Activated naive CD8-positive, alpha-beta T cell treated with anti-CD3 and anti-CD28 coated beads, Interleukin-2, amount 50 U/mL, for 24 hours (primary cell): Measurements from ENCODE around the gene PLA2G2A.
"Not testable (repeated sequence)": the region's sequence is repeated elsewhere in the genome, so short reads cannot be mapped to it uniquely, and the experiment has no call there.

Experiments used
- ATAC-seq: fragments of 150-1000 bp; cut with Tn5 transposase; one replicate; pipeline ENCODE4 v1.10.0; 2021
- DNase-seq: peaks from one replicate; pipeline ENCODE4 v3.0.0; 2021
- H3K27ac Mint-ChIP-seq: one replicate; pipeline ENCODE4 v1.8.0; 2021; ENCODE audit warnings: mild to moderate bottlenecking, mixed read lengths
- H3K27me3 Mint-ChIP-seq: one replicate; pipeline ENCODE4 v1.8.0; 2021; ENCODE audit warnings: mixed read lengths
- H3K36me3 Mint-ChIP-seq: one replicate; pipeline ENCODE4 v1.8.0; 2021; ENCODE audit warnings: low read depth, mixed read lengths
- H3K4me1 Mint-ChIP-seq: one replicate; pipeline ENCODE4 v1.8.0; 2021; ENCODE audit warnings: mixed read lengths
- H3K4me3 Mint-ChIP-seq: one replicate; pipeline ENCODE4 v1.8.0; 2021; ENCODE audit warnings: mild to moderate bottlenecking, moderate library complexity, mixed read lengths
- H3K9me3 Mint-ChIP-seq: one replicate; pipeline ENCODE4 v1.8.0; 2021; ENCODE audit warnings: mixed read lengths

PLA2G2A gene

GRCh38 chr1:19979494-19979977 is at the start of gene PLA2G2A:
TSS of gene PLA2G2A (minus strand) at chr1:19979618. CDS start at chr1:19978773, 845 bp downstream.
- ATAC-seq, result no peak
- Mint-ChIP-seq H3K4me1 (no peaks in the 10 kb centered on the region), H3K27me3 (peaks cover 20% of the 10 kb centered on the region), H3K9me3 (no peaks in the 10 kb centered on the region), H3K4me3 (no peak within 1 kb of the TSS), H3K27ac (peak within 1 kb of the TSS; percentile 6), H3K36me3 (no peaks in the 10 kb centered on the region)
- no peak for DNase-seq

GRCh38 chr1:20028726-20029125 is 49.3 kb upstream of the PLA2G2A start:
- H3K36me3 Mint-ChIP-seq, result no peaks in the 10 kb centered on the region
- H3K27ac Mint-ChIP-seq, result no peak overlapping the region
- H3K27me3 Mint-ChIP-seq, result peaks cover 52% of the 10 kb centered on the region
- H3K4me1 Mint-ChIP-seq, result no peaks in the 10 kb centered on the region
- peaks cover 3% of the 10 kb centered on the region for H3K9me3 Mint-ChIP-seq
- DNase-seq (no peak), ATAC-seq (no peak)
- no peak overlapping the region for H3K4me3 Mint-ChIP-seq

GRCh38 chr1:20028125-20028524 is 48.7 kb upstream of the PLA2G2A start:
- Mint-ChIP-seq H3K36me3 (no peaks in the 10 kb centered on the region), H3K4me3 (no peak overlapping the region), H3K9me3 (peaks cover 3% of the 10 kb centered on the region), H3K4me1 (no peaks in the 10 kb centered on the region), H3K27me3 (peaks cover 49% of the 10 kb centered on the region), H3K27ac (no peak overlapping the region)
- ATAC-seq (no peak), DNase-seq (no peak)

GRCh38 chr1:20017741-20018140 is 38.3 kb upstream of the PLA2G2A start:
- ATAC-seq, result no peak
- Mint-ChIP-seq H3K36me3 (peaks cover 3% of the 10 kb centered on the region), H3K4me1 (no peaks in the 10 kb centered on the region), H3K27ac (no peak overlapping the region), H3K4me3 (no peak overlapping the region), H3K9me3 (peaks cover 16% of the 10 kb centered on the region), H3K27me3 (peaks cover 34% of the 10 kb centered on the region)
- DNase-seq, result no peak

GRCh38 chr1:20014153-20014552 is 34.7 kb upstream of the PLA2G2A start:
- H3K4me1 Mint-ChIP-seq, result no peaks in the 10 kb centered on the region
- DNase-seq (no peak), ATAC-seq (no peak)
- H3K27me3 Mint-ChIP-seq, result peaks cover 26% of the 10 kb centered on the region
- no peak overlapping the region for H3K27ac Mint-ChIP-seq
- peaks cover 3% of the 10 kb centered on the region for H3K36me3 Mint-ChIP-seq
- peaks cover 16% of the 10 kb centered on the region for H3K9me3 Mint-ChIP-seq
- H3K4me3 Mint-ChIP-seq, result no peak overlapping the region

- Mint-ChIP-seq H3K4me1 (no peaks in the 10 kb centered on the region), H3K9me3 (peaks cover 4% of the 10 kb centered on the region), H3K27me3 (peaks cover 34% of the 10 kb centered on the region), H3K36me3 (no peaks in the 10 kb centered on the region), H3K4me3 (no peak overlapping the region), H3K27ac (no peak overlapping the region)
- ATAC-seq (no peak), DNase-seq (no peak)
These were observed 30.6 kb upstream of the PLA2G2A start for GRCh38 chr1:20010016-20010415.

GRCh38 chr1:20009212-20009611 is 29.8 kb upstream of the PLA2G2A start:
- Mint-ChIP-seq H3K4me1 (no peaks in the 10 kb centered on the region), H3K27ac (no peak overlapping the region), H3K27me3 (peaks cover 37% of the 10 kb centered on the region), H3K36me3 (no peaks in the 10 kb centered on the region), H3K4me3 (no peak overlapping the region), H3K9me3 (peaks cover 2% of the 10 kb centered on the region)
- DNase-seq, result no peak
- ATAC-seq, result no peak

- ATAC-seq, result no peak
- Mint-ChIP-seq H3K9me3 (peaks cover 4% of the 10 kb centered on the region), H3K36me3 (no peaks in the 10 kb centered on the region), H3K27ac (no peak overlapping the region), H3K4me1 (no peaks in the 10 kb centered on the region), H3K4me3 (no peak overlapping the region), H3K27me3 (peaks cover 40% of the 10 kb centered on the region)
- no peak for DNase-seq
These were observed 29.0 kb upstream of the PLA2G2A start for GRCh38 chr1:20008391-20008841.

GRCh38 chr1:19998823-19999222 is 19.4 kb upstream of the PLA2G2A start:
- ATAC-seq, DNase-seq, H3K4me3 Mint-ChIP-seq, H3K9me3 Mint-ChIP-seq, H3K4me1 Mint-ChIP-seq, H3K27ac Mint-ChIP-seq, H3K36me3 Mint-ChIP-seq: not testable (repeated sequence)
- peaks cover 42% of the 10 kb centered on the region for H3K27me3 Mint-ChIP-seq

- Mint-ChIP-seq H3K27me3 (peaks cover 49% of the 10 kb centered on the region), H3K9me3 (no peaks in the 10 kb centered on the region), H3K36me3 (no peaks in the 10 kb centered on the region), H3K27ac (no peak overlapping the region), H3K4me3 (no peak overlapping the region), H3K4me1 (no peaks in the 10 kb centered on the region)
- no peak for ATAC-seq
- no peak for DNase-seq
These were observed 11.3 kb upstream of the PLA2G2A start for GRCh38 chr1:19990689-19991088.

GRCh38 chr1:19990182-19990582 is 10.8 kb upstream of the PLA2G2A start:
- peaks cover 47% of the 10 kb centered on the region for H3K27me3 Mint-ChIP-seq
- not testable (repeated sequence) for H3K27ac Mint-ChIP-seq, H3K9me3 Mint-ChIP-seq, H3K4me1 Mint-ChIP-seq, DNase-seq, H3K4me3 Mint-ChIP-seq, ATAC-seq, H3K36me3 Mint-ChIP-seq

- ATAC-seq (no peak), DNase-seq (no peak)
- no peaks in the 10 kb centered on the region for H3K4me1 Mint-ChIP-seq
- no peak overlapping the region for H3K27ac Mint-ChIP-seq
- no peaks in the 10 kb centered on the region for H3K36me3 Mint-ChIP-seq
- no peaks in the 10 kb centered on the region for H3K9me3 Mint-ChIP-seq
- H3K4me3 Mint-ChIP-seq, result no peak overlapping the region
- H3K27me3 Mint-ChIP-seq, result peaks cover 38% of the 10 kb centered on the region
These were observed 9.0 kb upstream of the PLA2G2A start for GRCh38 chr1:19988267-19989006.

- no peak overlapping the region for H3K27ac Mint-ChIP-seq
- no peak overlapping the region for H3K4me3 Mint-ChIP-seq
- H3K36me3 Mint-ChIP-seq, result no peaks in the 10 kb centered on the region
- H3K9me3 Mint-ChIP-seq, result no peaks in the 10 kb centered on the region
- DNase-seq (no peak), ATAC-seq (no peak)
- H3K4me1 Mint-ChIP-seq, result no peaks in the 10 kb centered on the region
- H3K27me3 Mint-ChIP-seq, result peaks cover 35% of the 10 kb centered on the region
These were observed 8.3 kb upstream of the PLA2G2A start for GRCh38 chr1:19987719-19988118.

- H3K4me3 Mint-ChIP-seq, ATAC-seq, H3K9me3 Mint-ChIP-seq, H3K27ac Mint-ChIP-seq, H3K36me3 Mint-ChIP-seq, DNase-seq, H3K4me1 Mint-ChIP-seq: not testable (repeated sequence)
- peaks cover 22% of the 10 kb centered on the region for H3K27me3 Mint-ChIP-seq
These were observed 5.1 kb upstream of the PLA2G2A start for GRCh38 chr1:19984409-19985016.
